Spinal cord (tissue), 10 donors: ENCODE data around the gene OAT. TPM values are rescaled to one million over a fixed set of nuclear protein-coding genes. Genes with fewer than 3 reads are reported as not detected.

Source experiments
- DNase-seq, 6 donors: peaks; one replicate each; pipeline versions ENCODE4 v3.0.0 to v3.0.0-alpha.2; 2013 to 2015; ENCODE audit warnings: low spot score in 6 of 6, low read depth in 4 of 6
- H3K27ac ChIP-seq: one replicate; pipeline ENCODE4 v1.5.1; 2013; ENCODE audit warnings: low read depth, low read length, control low read depth
- H3K27me3 ChIP-seq: one replicate; pipeline ENCODE4 v1.6.1; 2013; ENCODE audit warnings: low read length; ENCODE audit not compliant: control insufficient read depth, insufficient read depth
- H3K36me3 ChIP-seq: one replicate; pipeline ENCODE4 v1.6.1; 2013; ENCODE audit warnings: low read length; ENCODE audit not compliant: control insufficient read depth, insufficient read depth
- H3K4me1 ChIP-seq: one replicate; pipeline ENCODE4 v1.6.1; 2013; ENCODE audit warnings: low read length; ENCODE audit not compliant: control insufficient read depth, insufficient read depth
- H3K4me3 ChIP-seq: one replicate; pipeline ENCODE4 v1.5.1; 2013; ENCODE audit warnings: low read depth, low read length, control low read depth
- H3K9me3 ChIP-seq: one replicate; pipeline ENCODE4 v1.6.1; 2013; ENCODE audit warnings: low read length; ENCODE audit not compliant: control insufficient read depth, insufficient read depth
- WGBS: methylation state at CpG from one replicate; pipeline ENCODE4 v1.1.5; 2013; ENCODE audit warnings: missing lambda C conversion rate; ENCODE audit not compliant: insufficient coverage; 5-methylcytosine and 5-hydroxymethylcytosine counted together
- polyA plus RNA-seq, 2 donors: library from polyadenylated mRNA; unstranded; fragments of 120-200 nt; gene quantifications; one replicate each; pipeline ENCODE4 v1.2.1, GENCODE V29; 2013; ENCODE audit not compliant: insufficient read length in 2 of 2
- total RNA-seq, 2 donors: library from RNA; depleted of rRNA in 1 of 2; stranded (reverse); fragments of 120-200 nt in 1 of 2; fragments of >200 nt in 1 of 2; gene quantifications; one replicate each; pipeline versions ENCODE4 v1.2.3 to v1.2.4, GENCODE V29; 2013 to 2014
- donor health status: healthy.

Gene OAT
- total and polyA plus RNA-seq, 4 donors, result 137 to 231 (median 168) TPM

DNA sequence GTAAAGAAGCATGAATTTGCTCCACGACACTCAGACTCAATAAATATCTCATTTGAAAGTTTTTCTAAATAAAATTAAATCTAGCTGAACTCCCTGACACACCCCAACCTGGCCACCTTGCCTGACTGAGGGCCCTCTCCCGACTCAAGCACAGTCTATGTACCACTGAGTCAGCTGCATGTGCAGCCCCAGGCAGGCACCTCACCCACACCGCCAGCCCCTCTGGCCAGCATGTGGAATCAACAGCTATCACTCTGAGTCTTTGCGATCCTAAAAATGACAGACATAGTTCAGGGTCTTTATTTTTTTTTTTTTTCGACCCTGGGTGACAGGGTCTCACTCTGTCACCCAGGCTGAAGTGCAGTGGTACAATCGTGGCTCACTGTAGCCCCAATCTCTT is 35.2 kb downstream of the OAT start:
- no peak overlapping the region for H3K27ac ChIP-seq
- peaks cover 9% of the 10 kb centered on the region for H3K27me3 ChIP-seq
- peaks cover 34% of the 10 kb centered on the region for H3K4me1 ChIP-seq
- no peaks in the 10 kb centered on the region for H3K36me3 ChIP-seq
- H3K4me3 ChIP-seq, result no peak overlapping the region
- no peak for DNase-seq
- H3K9me3 ChIP-seq, result no peaks in the 10 kb centered on the region
- WGBS, result 76% methylated on average over 4 of the region's 6 CpGs

DNA sequence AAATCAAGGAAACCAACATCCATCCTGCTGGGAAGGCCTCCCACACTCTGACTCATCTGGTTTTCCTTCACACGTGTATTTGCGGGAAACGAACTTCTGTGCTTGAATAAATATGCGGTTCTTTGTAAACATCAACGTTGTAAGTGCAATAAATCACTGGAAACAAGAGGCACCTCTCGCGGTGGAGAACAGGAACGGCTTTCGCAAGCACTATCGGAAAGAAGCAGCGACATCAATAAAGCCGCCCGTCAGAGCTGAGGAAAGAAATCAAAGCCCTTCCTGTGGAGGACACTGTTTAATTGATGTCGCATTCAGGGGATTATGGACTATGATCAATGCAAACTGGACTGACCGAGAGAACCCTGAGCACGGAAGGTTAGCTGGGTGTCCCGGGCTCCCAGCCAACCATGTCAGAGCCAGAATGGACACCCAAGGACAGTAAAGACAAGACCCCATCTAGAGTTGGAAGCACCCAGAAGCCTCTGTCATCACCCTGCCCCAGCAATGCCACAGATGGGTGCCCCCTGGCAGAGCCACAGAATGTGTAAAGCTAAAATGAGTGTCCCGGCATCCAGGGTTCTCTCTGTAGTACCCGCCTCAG is 37.6 kb downstream of the OAT start:
- Histone ChIP-seq H3K9me3 (no peaks in the 10 kb centered on the region), H3K4me1 (peaks cover 33% of the 10 kb centered on the region), H3K27me3 (peaks cover 9% of the 10 kb centered on the region), H3K27ac (no peak overlapping the region), H3K4me3 (no peak overlapping the region), H3K36me3 (no peaks in the 10 kb centered on the region)
- DNase-seq, result peak in 1 of 6 donors; percentile 70
- 39% methylated on average over 18 of the region's 19 CpGs for WGBS

DNA sequence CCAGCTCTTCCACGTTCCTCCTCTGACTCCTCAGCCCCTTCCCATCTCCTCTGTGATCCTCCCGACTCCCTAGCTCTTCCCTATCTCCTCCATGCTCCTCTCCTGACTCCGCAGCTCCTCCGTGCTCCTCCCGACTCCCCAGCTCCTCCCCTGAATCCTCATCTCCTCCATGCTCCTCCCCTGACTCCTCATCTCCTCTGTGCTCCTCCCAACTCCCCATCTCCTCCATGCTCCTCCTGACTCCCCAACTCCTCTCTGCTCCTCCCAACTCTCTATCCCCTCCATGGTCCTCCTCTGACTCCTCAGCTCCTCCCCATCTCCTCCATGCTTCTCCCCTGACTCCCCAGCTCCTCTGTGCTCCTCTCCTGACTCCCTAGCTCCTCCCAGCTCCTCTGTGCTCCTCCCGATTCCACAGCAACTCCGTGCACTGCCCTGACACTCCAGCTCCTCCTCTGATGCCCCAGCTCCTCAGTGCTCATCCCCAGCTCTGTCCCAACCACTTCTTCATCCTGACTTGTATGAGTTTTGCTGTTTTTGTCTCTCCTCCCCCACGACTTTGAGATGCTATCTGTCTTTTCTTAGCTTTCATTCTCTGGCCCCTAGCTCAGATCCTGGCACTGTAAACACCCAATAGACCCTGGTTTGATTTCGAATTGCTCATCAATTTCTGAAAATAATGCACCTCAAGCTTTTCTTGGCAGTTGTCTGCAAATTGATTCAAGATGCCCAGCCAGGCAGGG is 38.3 kb downstream of the OAT start:
- no peaks in the 10 kb centered on the region for H3K9me3 ChIP-seq
- WGBS, result 84% methylated on average over 9 of the region's 9 CpGs
- H3K27ac ChIP-seq, result no peak overlapping the region
- H3K4me3 ChIP-seq, result no peak overlapping the region
- no peak for DNase-seq
- H3K27me3 ChIP-seq, result peaks cover 9% of the 10 kb centered on the region
- no peaks in the 10 kb centered on the region for H3K36me3 ChIP-seq
- H3K4me1 ChIP-seq, result peaks cover 30% of the 10 kb centered on the region

DNA sequence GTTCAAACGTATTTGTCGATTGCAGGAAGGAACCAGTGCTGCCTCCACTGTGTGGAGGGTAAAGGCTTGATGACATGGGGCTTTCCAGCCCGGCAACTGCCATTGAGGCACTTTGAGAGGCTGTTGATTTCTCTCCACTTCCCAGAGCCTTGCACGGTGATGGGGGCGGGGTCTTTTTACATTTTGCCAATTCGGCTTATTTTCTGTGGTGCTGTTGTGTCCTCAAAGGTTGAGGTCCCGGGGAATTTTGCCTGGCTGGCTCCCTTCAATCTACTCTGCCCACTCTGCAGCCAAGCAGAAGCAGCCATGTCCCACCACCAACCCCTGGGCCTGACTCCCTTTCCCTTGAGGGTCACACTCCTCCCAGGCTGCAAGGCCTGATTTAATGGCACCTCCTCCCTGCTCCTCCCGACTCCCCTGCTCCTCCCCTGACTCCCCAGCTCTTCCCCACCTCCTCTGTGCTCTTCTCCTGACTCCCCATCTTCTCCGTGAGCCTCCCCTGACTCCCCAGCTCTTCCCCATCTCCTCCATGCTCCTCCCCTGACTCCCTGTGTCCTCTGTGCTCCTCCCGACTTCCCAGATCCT is 39.0 kb downstream of the OAT start:
- peaks cover 25% of the 10 kb centered on the region for H3K4me1 ChIP-seq
- no peaks in the 10 kb centered on the region for H3K36me3 ChIP-seq
- H3K27me3 ChIP-seq, result peaks cover 9% of the 10 kb centered on the region
- WGBS, result 57% methylated on average over 7 of the region's 10 CpGs
- no peaks in the 10 kb centered on the region for H3K9me3 ChIP-seq
- H3K27ac ChIP-seq, result no peak overlapping the region
- H3K4me3 ChIP-seq, result no peak overlapping the region
- DNase-seq, result no peak

DNA sequence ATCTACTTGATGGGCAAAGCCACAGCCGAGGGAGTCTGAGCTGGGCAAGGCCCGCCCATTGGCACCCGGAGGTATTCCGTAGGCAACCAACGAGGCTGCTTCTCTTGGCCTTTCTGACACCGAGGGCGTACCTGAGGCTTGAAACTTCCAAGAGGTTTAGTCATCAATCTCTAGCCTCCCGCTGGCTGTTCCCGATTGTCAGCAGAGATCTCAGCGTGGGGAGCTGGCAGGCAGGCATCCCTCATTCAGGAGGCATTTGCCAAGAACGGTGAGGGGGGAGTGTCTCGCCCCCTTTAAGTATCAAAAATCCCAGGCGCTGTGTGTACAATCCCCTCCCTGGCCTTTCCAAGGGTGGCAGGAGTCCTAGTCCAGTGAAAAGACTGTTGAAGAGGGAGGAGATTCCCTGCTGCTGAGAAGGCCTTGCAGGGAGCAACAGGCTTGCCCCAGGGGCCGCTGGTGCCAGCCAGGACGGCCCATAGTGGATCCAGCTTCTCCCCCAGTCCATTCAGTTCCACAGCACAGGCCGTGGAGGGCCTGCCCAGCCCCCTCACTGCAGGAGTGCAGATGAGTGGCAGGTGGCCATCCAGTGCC is 39.7 kb downstream of the OAT start:
- no peaks in the 10 kb centered on the region for H3K36me3 ChIP-seq
- peaks cover 9% of the 10 kb centered on the region for H3K27me3 ChIP-seq
- no peaks in the 10 kb centered on the region for H3K9me3 ChIP-seq
- peaks cover 18% of the 10 kb centered on the region for H3K4me1 ChIP-seq
- no peak overlapping the region for H3K4me3 ChIP-seq
- DNase-seq, result peak in 2 of 6 donors; percentile 25 to 76
- whole genome bisulfite sequencing, result 63% methylated on average over 13 of the region's 16 CpGs
- H3K27ac ChIP-seq, result no peak overlapping the region

DNA sequence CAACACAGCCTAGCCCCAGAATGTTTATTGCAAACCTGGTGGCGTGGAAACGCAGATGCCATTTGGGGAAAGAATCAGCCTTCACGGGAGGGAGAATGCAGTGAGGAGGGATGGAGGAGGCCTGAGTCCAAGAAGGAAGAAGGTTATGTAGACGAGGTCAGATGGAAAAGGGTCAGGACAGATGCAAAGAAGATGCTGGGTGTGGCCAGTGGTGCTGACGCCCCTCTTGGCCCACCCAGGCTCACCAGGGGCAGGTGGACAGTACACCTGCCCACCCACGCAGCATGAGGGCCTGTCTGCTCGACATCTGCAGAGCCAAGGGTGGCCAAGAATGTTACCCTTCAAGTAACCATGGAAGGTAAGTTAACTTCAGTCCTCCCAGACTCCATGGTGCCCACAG is 40.5 kb downstream of the OAT start:
- no peak for DNase-seq
- 87% methylated on average over 7 of the region's 7 CpGs for WGBS
- H3K4me3 ChIP-seq, result no peak overlapping the region
- peaks cover 9% of the 10 kb centered on the region for H3K27me3 ChIP-seq
- peaks cover 15% of the 10 kb centered on the region for H3K4me1 ChIP-seq
- no peaks in the 10 kb centered on the region for H3K36me3 ChIP-seq
- no peaks in the 10 kb centered on the region for H3K9me3 ChIP-seq
- H3K27ac ChIP-seq, result no peak overlapping the region

DNA sequence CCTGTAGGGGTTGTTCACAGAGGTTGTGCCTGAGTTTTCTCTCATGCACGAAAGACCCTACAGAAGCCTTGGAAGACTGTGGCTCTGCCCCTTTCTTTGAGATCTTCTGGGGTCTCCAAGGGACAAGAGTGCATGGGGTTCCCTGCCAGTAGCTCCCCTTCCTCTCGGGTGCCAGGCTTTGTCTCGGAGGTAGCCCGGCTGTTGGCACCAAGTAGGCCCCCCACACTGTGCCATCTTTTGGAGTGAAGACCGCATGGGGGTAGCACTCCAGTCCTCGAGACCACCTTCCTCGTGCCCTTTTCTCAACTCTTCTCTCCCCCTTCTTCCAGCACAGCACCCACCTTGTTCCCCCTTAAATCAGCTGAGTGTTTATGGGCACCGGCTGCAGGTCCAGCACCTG is 41.6 kb downstream of the OAT start:
- no peak for DNase-seq
- H3K4me3 ChIP-seq, result no peak overlapping the region
- no peaks in the 10 kb centered on the region for H3K36me3 ChIP-seq
- H3K4me1 ChIP-seq, result peaks cover 15% of the 10 kb centered on the region
- peaks cover 9% of the 10 kb centered on the region for H3K27me3 ChIP-seq
- 95% methylated on average over 7 of the region's 8 CpGs for WGBS
- H3K9me3 ChIP-seq, result no peaks in the 10 kb centered on the region
- no peak overlapping the region for H3K27ac ChIP-seq

DNA sequence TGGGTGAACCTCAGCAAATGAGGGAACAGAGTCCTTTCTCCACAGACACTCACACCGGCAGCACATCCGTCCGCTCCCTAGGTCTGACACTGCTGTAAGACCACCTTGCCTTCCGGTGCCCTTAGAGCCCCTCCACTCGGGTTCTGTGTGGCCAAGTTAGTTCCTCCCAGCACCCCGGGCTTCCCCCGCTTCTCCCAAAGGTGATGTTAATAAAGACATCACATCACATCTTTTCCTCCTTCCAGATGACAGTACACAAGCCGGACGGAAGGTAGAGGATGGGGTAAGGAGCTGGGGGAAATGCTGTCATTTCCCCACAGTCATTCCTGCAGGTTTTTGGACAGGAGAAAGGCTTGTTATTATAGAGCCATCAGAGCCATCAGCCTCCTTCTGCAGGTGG is 42.3 kb downstream of the OAT start:
- H3K4me1 ChIP-seq, result peaks cover 15% of the 10 kb centered on the region
- no peak overlapping the region for H3K27ac ChIP-seq
- H3K27me3 ChIP-seq, result peaks cover 9% of the 10 kb centered on the region
- WGBS, result 100% methylated on average over 3 of the region's 9 CpGs
- no peak overlapping the region for H3K4me3 ChIP-seq
- no peaks in the 10 kb centered on the region for H3K9me3 ChIP-seq
- H3K36me3 ChIP-seq, result no peaks in the 10 kb centered on the region
- DNase-seq, result no peak

DNA sequence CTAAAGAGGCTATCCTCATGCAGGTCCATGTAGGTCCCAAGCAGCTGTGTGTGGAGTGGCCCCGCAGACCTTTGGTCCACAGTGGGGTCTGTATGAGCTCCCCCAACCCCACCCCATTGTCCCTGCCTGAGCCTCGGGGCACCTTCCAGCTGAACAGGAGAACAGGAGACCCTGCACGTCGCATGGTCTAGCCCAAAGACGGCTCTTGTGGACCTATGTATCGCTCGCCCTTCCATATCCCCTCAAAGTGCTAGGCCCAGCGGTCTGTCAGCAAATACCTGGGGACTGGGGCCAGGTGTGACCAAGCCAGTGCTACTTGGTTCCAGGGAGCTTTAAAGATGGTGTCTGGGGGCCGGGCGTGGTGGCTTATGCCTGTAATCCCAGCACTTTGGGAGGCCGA is 43.0 kb downstream of the OAT start:
- over 99% methylated on average over 8 of the region's 11 CpGs for WGBS

DNA sequence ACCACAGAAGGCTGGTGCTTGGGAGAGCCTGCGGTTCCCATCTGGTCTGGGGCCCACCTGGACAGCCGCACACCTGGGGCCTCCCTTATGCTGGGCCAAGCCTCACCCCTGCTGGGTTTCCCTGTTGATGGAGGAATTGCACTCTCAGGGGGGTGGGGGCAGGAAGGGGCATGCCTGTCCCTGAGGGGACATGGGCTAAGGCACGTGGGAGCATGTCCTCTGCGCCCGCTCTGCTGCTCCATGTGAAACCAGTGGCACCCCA is 43.4 kb downstream of the OAT start:
- WGBS, result 87% methylated on average over 5 of the region's 5 CpGs
- DNase-seq, result no peak
- peaks cover 15% of the 10 kb centered on the region for H3K4me1 ChIP-seq
- peaks cover under 1% of the 10 kb centered on the region for H3K27me3 ChIP-seq
- H3K36me3 ChIP-seq, result no peaks in the 10 kb centered on the region
- H3K27ac ChIP-seq, result no peak overlapping the region
- H3K4me3 ChIP-seq, result no peak overlapping the region
- no peaks in the 10 kb centered on the region for H3K9me3 ChIP-seq

More for the DNA sequence above, 43.0 kb downstream of the OAT start:
- no peaks in the 10 kb centered on the region for H3K36me3 ChIP-seq
- no peaks in the 10 kb centered on the region for H3K9me3 ChIP-seq
- H3K27me3 ChIP-seq, result peaks cover 4% of the 10 kb centered on the region
- peaks cover 15% of the 10 kb centered on the region for H3K4me1 ChIP-seq
- H3K27ac ChIP-seq, result no peak overlapping the region
- H3K4me3 ChIP-seq, result no peak overlapping the region
- no peak for DNase-seq
